ENCODE results near the gene NUAK1.

NUAK1 gene

GRCh38 chr12:106058256-106059182 is 80.2 kb downstream of the NUAK1 start:
- no peak for DNase-seq

GRCh38 chr12:106054049-106054448 is 84.7 kb downstream of the NUAK1 start:
- DNase-seq, result no peak

DNA sequence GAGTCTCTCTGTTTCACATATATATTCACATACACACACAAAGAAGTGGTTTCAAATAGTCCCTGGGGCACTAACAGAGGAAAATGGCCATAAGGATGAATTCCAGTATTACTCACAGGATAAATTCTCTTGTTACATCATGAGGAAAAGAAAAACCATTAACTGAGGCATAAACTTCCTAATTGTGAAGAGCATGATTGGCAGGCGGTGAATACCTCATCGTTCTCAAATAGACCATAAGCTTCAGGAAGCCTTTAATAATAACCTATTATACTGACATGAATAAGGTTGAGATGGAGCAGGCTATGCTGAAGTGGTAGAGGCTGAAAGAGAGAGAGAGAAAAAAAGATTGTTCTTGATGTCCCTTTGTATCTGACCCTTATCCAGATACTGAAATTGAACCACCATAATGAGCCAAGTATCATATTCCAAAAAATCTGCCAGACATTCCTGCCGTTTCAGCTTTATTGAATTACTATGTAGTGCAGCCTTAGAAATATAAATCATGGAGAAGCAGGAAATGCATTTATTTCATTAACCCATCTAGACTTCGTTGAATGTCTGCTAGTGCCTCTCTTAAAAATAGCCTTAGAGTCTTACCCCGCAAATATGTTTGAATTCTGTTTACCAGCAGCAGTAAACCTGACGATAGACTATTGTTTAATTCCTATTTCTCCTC is 86.8 kb downstream of the NUAK1 start:
- no peak for DNase-seq

DNA sequence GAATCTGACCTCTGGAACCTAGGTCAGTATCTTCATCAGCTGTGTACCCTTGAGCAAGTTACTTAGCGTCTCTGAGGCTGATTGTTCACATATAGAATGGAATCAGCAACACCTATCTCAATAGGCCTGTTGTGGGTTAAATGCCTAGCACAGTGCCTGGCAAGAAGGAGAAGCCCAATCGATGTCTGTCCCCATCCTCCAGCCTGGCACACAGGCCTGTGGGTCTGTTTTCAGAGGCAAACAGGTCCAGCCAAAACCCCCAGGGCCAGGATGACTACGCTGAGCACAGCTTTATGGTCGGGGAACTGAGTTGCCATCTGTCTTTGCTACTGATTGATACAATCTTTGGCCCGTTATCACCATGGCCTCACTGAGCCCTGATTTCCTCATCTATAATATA is 89.2 kb downstream of the NUAK1 start:
- DNase-seq, result no peak

- no peak for DNase-seq
Measured at GRCh38 chr12:106049105-106049504, 89.6 kb downstream of the NUAK1 start.

GRCh38 chr12:106048676-106049075 is 90.1 kb downstream of the NUAK1 start:
- DNase-seq, result no peak

- no peak for DNase-seq
Measured at GRCh38 chr12:106048016-106048415, 90.7 kb downstream of the NUAK1 start.

- no peak for DNase-seq
Measured at GRCh38 chr12:106046947-106047346, 91.8 kb downstream of the NUAK1 start.

DNA sequence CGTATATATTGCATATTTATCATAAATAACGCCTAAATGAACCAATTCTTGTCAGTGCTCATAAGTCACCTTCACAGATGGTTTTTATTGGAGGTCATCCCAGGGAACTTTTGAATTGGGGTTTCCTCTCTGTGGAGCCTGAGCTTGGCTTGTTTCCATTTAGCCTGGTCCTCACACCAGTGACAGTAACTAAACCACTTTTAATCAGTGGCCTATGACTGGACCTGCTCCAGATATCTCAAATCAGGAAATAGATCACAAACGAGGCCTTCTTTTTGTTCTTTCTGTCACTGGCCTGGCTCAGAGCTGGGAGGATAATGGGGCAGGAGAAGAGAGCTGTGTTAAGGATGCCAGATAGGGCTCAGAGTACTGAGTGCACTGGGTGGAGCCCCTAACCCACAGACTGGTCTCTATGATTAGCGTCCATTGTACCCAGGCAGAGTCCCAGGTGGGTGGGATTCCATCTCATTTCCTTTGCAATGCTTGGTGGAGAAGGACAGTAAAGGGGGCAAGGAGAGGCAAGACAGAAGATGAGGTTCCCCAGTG is 92.4 kb downstream of the NUAK1 start:
- no peak for DNase-seq

DNA sequence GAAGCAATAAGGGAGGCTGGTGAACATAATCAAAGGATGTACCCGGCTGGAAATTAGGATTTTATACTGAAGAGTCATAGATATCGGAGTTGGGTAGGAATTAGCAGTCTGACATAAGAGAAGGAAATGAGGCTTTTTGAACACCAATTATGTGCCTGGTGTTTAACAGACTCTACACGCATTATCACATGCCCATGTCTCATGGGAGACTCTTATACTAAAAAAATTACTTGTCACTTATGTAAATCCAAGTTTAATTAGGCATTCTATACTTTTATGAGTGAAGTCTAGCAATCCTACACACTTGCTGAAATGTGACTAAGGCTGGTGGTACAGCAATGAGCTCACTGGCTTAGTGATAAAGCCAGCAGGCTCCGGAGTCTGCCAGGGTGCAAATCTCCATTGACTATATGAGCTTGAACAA is 93.5 kb downstream of the NUAK1 start:
- DNase-seq, result no peak

DNA sequence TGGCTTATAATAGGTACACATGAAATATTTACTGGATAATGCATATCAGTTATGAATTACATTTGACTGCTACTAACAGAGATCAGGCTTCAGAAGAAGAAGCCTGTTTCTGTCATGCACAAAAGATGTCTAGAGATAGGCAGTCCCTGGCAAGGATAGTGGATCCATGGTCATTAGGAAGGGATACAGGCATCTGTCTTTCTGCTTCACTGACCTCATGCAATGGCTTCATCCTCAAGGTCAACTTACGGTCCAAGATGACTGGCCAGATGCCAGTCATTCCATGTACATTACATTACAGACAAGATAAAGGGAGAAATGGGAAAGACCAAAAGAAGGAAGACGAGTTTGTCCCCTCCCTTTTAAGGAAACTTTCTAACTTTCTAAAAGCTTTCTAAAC is 94.0 kb downstream of the NUAK1 start:
- DNase-seq, result no peak

- no peak for DNase-seq
Measured at GRCh38 chr12:106042037-106042436, 96.7 kb downstream of the NUAK1 start.

GRCh38 chr12:106040521-106040920 is 98.2 kb downstream of the NUAK1 start:
- DNase-seq, result no peak

DNA sequence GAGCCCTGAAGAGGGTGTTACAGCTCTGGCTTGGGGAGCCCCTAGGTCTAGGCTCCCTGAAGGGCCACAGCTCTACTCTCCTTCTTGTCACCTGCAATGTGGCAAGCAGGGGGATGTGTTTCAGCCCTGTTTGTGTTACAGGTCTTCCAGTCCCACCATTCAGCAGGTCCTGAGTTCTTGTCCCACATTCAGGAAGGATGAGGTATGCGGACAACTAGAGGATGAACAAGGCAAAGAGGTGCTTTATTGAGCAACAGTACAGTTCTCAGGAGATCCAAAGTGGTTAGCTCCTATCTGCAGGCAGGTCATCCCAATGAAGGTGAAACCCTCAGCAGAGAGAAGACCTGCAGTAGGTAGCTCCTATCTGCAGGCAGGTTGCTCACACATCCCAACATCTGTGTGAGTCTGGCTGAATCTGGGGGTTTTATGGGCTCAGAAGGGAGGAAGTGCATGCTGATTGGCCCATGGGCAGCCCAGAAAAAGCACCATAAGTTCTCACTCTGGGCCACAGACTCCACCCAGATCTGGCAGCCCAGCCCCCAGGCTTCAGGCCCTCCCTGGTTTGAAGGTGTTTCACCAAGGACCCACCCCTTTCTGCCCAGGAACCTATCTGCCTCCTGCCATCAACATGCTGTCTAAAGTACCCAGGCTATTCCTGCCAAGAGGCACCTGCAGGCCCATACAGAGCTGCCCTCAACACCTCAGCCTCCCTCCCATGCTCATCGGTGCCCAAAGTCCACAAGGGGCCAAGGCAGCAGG is 98.9 kb downstream of the NUAK1 start:
- no peak for DNase-seq

DNA sequence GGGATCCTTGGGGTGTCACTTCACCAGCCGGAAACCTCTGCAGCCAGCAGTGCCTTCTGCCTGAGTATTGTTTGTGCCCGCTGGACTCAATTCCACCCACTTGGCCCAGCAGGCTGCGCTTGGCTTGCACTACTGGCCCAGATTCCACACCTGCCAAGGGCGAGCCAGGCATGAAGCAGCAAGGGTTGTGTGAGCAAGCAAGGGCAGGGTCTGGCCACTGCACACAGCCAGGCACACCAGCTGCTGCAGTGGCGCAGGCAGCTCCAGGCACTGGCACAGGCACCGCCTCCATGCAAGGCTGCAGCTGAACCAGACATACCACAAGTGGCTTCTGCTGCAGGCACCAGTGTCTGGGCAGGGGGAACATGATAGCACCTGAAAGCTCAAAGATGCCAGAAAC is 99.5 kb downstream of the NUAK1 start:
- no peak for DNase-seq

DNA sequence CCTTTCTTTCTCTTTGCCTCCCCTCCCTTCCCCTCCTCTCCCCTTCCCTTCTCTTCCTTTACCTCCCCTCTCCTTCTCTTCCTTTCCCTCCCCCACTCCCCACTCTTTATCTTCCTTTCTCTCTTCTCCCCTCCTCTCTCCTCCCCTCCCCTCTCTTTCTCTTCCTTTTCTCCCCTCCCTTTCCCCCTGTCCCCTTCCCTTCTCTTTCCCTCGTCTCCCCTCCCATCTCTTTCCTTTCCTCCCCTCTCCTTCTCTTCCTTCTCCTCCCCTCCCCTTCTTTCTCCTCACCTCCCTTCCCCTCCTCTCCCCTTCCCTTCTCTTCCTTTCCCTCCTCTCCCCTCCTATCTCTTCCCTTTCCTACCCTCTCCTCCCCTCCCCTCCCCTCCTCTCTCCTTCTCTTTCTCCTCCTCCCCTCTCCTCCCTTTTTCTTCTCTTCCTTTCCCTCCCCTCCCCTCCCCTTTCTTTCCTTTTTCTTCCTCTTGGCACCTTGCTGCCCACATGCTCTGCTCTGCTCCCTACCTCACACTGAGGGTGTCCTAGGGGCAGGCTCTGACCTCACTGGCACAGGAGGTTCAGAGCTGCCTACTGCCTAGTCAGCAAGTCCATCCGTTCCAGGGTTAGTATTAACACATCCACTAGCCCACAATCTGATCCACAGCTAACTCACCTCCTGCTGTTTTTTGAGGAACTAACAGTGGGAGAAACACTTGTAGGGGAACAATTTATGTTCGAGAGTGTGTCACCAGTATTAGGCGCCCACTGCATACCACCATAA is 101.0 kb downstream of the NUAK1 start:
- DNase-seq, result no peak

DNA sequence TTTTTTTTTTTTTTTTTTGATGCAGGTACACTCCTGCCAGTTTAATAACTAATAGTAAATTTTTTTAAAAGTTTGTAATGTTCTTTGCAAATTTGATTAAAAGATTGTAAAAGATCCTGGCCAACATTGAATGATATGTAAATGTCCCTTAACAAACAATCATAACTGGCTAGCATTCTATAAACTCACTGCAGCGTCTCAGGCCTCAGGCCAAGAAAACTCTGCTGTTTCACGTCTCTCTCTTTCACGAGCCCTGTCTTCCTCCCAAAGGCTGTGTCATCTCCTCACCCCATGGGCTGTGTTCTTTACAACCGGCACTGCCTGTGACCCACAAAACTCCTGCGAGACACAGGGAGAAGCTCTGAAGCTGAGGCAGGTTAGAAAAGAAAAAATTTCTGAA is 103.3 kb downstream of the NUAK1 start:
- no peak for DNase-seq

DNA sequence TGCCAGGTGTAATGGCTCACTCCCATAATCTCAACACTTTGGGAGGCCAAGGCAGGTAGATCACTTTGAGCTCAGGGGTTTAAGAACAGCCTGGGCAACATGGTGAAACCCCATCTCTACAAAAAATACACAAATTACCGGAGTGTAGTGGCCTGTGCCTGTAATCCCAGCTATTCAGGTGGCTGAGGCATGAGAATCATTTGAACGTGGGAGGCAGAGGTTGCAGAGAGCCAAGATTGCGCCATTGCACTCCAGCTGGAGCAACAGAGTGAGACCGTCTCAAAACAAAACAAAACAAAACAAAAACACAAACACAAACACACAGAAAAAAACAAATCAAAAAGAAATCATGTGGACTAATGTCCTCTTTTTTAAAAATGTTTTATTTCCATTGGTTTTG is 104.4 kb downstream of the NUAK1 start:
- DNase-seq, result no peak

- DNase-seq, result no peak
Measured at GRCh38 chr12:106033161-106033675, 105.5 kb downstream of the NUAK1 start.

GRCh38 chr12:106032623-106032925 is 106.2 kb downstream of the NUAK1 start:
- DNase-seq, result no peak

- no peak for DNase-seq
Measured at GRCh38 chr12:106031761-106032622, 106.8 kb downstream of the NUAK1 start.

Data from stimulated activated CD4-positive, alpha-beta T cell treated with anti-CD3 and anti-CD28 coated beads, Interleukin-4, amount 100 ng/mL, for 24 hours (primary cell).